HG03442 (cell line): Measurements from ENCODE around the gene GLRX3.

Source experiments
- ATAC-seq: cut with Tn5 transposase; IDR thresholded peaks from one replicate; pipeline ENCODE4 v1.9.1; 2021; ENCODE audit warnings: mild to moderate bottlenecking, moderate library complexity; ENCODE audit not compliant: unreplicated experiment

The GLRX3 gene

GRCh38 chr10:130137090-130137448 is 878 bp downstream of the GLRX3 start:
- no peak for ATAC-seq

GRCh38 chr10:130137659-130138478 is 1.7 kb downstream of the GLRX3 start:
- no peak for ATAC-seq

GRCh38 chr10:130138479-130138866 is 2.3 kb downstream of the GLRX3 start:
- peak; percentile 28 for ATAC-seq

GRCh38 chr10:130140425-130140824 is 4.2 kb downstream of the GLRX3 start:
- ATAC-seq = no peak

- no peak for ATAC-seq
These were observed 4.8 kb downstream of the GLRX3 start for GRCh38 chr10:130141038-130141437.

- ATAC-seq = peak; percentile 27
These were observed 5.3 kb downstream of the GLRX3 start for GRCh38 chr10:130141460-130141859.

GRCh38 chr10:130141878-130142277 is 5.7 kb downstream of the GLRX3 start:
- peak; percentile 80 for ATAC-seq

GRCh38 chr10:130146042-130146441 is 9.9 kb downstream of the GLRX3 start:
- no peak for ATAC-seq

- ATAC-seq = no peak
These were observed 23.1 kb downstream of the GLRX3 start for GRCh38 chr10:130159192-130159794.

GRCh38 chr10:130160775-130161174 is 24.6 kb downstream of the GLRX3 start:
- peak; percentile 68 for ATAC-seq

GRCh38 chr10:130161331-130161730 is 25.1 kb downstream of the GLRX3 start:
- ATAC-seq = no peak

- ATAC-seq = no peak
These were observed 31.0 kb downstream of the GLRX3 start for GRCh38 chr10:130167193-130167592.

GRCh38 chr10:130167707-130168106 is 31.5 kb downstream of the GLRX3 start:
- no peak for ATAC-seq

- no peak for ATAC-seq
These were observed 33.1 kb downstream of the GLRX3 start for GRCh38 chr10:130169136-130169859.

- no peak for ATAC-seq
These were observed 35.0 kb downstream of the GLRX3 start for GRCh38 chr10:130171196-130171595.

- no peak for ATAC-seq
These were observed 38.1 kb downstream of the GLRX3 start for GRCh38 chr10:130174328-130174727.

- ATAC-seq = no peak
These were observed 38.9 kb downstream of the GLRX3 start for GRCh38 chr10:130175074-130175473.

GRCh38 chr10:130177250-130177649 is 41.1 kb downstream of the GLRX3 start:
- ATAC-seq = no peak

GRCh38 chr10:130179640-130180039 is 43.4 kb downstream of the GLRX3 start:
- ATAC-seq = no peak

- no peak for ATAC-seq
These were observed 44.2 kb downstream of the GLRX3 start for GRCh38 chr10:130180416-130180815.

GRCh38 chr10:130181858-130182257 is 45.7 kb downstream of the GLRX3 start:
- ATAC-seq = no peak

- ATAC-seq = no peak
These were observed 49.4 kb downstream of the GLRX3 start for GRCh38 chr10:130185591-130185990.
